Activated naive CD4-positive, alpha-beta T cell (primary cell): ENCODE results near the gene ABHD12.

Source experiments
- DNase-seq, 4 experiments: peaks; one replicate each; lab custom pipeline; 2025; lab: John Stamatoyannopoulos, UW

ABHD12 gene

DNA sequence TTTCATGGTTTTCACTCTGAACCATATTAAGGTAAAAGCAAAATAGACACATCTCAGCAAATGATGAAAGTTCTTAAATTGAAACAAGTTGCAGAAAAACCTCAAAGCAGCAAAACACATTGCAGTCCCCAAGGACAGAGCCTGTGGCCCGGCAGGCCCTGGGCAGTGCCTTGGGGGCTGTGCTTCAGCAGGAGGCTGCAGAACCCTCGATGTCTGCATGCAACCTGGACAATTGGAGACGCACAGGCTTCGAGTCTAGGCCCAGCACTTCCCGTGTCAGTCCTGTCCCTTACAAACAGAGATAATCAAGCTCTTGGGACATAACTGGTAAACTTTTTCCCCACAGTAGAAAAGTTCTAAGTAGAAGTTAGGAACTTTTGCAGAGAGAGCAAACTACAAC, 133.5 kb downstream of the ABHD12 start:
- no peak for DNase-seq

DNA sequence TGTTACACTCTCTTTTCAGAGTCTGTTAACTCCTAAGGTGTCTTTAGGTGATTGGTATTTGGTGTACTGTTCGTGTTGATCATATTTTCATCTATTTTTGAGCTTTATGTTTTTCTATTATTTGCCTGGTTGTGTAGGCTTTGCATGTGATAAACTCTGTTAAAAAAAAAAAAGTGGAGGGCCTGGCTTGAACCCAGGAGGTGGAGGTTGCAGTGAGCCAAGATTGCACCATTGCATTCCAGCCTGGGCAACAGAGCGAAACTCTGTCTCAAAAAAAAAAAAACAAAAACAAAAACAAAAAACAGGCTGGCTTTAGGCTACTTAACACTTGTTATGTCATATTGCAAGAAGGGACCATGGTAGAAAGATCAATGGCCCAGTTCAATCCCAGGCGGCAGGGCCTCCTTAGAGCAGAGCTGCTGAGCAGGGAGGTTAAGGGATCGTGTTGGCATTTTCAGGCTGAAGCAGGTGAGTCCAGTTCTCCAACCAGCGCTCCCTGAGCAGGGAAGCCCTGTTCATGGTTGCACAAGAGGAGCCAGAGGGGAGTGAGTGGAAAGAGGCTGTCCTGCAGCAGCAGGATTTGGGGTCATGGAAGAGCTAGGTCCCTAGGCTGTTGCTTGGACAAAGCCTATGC, 134.3 kb downstream of the ABHD12 start:
- no peak for DNase-seq

DNA sequence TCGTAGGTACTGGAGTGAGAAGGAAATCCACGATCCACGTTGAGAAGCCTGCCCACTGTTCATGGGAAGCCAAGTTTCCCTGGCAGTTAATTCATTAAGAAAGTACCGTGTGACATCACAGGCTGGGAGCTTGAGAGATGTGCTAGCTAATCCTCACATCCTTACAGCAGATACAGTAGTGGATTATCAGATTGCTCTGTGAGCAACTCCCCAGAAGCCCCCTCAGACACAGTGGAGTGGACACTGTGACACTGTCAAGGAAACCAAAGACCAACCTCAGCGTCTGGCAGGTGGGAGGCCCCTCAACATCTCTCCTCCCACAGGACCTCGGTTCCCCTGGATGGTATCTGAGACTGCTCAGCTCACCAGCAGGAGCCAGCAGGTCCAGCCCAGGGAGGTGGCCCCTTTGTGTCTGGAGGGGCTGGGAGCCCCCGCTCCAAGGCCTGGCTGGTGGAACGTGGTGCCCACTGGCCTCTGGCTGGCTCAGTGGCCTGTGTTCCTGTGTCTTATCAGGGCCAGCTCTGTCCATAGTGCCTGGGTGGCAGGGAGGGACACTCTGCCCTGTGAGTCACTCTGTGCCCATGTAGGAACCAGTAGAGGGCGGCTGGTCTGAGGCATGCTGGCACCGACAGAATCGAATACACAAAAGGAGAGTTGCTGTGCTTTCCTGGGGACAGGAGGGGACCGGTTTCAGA, 135.5 kb downstream of the ABHD12 start:
- no peak for DNase-seq

DNA sequence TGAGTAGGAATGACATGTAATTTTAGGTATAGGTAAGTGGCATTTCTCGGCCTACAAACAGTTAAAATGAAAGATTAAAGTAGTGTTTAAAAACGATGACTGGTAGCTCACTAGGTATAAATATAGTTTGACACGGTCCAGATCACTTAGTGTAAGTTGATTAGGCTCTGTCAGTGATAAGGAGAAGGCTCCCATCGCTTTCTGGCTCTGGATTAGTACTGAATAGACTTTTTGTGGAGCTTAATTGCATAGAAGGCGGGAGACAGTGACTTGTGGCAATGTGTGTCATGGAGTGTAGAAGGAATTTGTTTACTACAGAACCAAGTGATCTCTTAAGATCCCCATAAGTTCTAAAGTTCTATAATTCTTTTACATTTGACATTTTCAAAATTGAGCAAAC, 136.1 kb downstream of the ABHD12 start:
- no peak for DNase-seq

DNA sequence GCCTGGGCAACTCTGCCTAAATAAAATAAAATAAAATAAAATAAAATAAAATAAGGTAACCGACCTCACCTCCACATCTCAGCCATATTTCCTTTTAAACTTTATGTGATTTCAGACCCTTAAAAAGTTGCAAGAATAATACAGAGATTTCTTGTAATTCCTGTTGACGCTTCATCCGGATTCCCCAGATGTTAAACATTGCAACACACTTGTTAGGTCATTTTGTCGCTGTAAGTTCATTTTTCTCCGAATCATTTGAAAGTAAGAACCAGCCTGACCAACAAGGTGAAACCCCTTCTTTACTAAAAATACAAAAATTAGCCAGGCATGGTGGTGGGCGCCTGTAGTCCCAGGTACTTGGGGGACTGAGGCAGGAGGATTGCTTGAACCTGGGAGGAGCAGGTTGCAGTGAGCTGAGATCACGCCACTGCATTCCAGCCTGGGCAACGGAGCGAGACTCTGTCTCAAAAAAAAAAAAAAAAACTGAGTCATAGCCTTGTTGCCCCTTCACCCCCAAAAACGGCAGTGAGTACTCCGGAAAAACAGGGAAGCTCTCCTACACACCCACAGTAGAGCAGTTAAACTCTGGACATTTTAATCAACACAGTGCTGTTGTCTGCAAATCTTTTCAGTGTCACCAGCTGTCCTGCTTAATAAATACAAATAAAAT, 136.9 kb downstream of the ABHD12 start:
- no peak for DNase-seq

DNA sequence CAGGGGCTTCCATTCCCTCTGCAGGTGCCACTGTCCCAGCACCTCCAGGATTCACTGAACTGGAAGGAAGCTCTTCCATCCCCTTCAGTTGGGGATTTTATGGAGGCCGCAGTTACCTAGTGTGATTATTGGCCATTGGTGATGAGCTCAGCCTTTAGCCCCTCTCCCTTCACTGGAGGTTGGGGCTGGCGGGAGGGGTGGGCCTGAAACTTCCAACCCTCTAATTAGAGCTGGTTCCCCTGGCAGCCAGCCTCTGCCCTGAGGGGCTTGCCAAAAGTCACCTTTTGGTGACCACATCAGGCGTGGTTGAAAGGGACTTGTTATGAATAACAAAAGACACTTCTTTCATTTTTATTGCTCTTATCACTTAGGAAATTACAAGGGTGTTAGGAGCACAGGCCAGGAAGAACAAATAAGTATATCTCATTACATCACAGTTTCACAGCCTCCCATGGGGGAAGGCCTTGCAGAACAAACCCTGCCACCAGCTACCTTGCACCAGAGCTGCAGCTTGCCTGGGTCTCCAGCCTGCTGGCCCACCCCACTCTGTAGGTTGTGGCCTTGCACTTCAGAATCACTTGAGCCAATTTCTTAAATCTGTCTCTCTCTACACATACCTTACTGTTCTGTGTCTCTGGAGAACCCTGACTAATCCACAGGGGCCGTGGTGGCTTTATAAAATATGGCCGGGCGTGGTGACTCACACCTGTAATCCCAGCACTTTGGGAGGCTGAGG, 137.8 kb downstream of the ABHD12 start:
- no peak for DNase-seq

DNA sequence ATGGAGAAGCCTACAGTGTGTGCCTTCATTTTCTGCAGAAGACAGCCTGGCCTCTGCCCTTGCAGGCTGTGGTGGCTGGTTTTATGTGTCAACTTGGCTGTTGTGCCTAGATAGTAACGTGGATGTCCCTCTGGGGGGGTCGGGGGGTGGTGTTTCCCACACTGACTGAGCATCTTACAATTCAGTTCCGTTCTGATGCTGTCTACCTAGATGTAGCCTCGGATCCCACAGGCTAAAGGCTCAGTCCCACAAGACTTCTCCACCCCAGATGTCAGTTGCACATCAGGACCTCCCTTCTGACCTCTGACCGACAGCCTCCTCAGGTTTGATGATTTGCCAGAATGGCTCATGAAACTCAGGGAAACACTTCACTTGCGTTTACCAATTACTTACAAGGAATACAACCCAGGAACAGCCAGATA, 138.4 kb downstream of the ABHD12 start:
- DNase-seq: no peak

DNA sequence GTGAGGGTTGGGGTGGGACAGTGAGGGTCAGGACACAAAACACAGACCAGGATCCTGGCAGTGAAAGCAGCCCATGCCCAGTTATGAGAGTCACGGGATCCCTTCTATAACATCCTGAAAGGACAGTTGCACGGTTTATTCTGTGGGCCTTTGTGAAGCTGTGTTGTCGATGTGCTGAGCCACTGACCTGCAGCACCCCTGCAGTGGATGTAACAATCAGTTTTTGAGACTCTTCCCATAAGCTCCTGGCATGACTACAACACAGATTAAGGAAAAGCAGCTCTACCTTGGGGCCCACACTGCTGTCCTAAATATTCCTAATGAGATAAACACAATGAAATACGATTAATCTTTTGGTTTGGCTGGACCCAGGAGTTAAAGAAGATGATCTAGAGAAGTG, 139.1 kb downstream of the ABHD12 start:
- no peak for DNase-seq

DNA sequence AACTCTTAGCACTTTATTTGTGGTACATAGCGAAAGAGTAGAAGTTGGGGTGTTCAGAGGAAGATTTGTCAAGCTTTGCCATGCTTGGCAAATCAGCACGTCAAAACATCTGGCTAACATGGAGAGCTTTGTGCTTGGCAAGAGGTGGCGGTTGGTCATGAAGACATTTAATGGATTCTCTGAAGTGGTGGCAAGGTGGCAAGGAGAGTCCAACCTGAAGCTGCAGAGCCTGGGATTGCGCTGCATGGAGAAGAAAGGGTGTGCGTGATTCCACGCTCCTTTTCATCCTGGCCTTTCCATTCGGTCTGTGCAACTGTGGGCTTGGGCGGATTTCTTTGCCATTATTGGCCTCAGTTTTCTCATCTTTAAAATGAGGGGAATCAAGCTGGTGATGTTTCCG, 139.6 kb downstream of the ABHD12 start:
- no peak for DNase-seq

DNA sequence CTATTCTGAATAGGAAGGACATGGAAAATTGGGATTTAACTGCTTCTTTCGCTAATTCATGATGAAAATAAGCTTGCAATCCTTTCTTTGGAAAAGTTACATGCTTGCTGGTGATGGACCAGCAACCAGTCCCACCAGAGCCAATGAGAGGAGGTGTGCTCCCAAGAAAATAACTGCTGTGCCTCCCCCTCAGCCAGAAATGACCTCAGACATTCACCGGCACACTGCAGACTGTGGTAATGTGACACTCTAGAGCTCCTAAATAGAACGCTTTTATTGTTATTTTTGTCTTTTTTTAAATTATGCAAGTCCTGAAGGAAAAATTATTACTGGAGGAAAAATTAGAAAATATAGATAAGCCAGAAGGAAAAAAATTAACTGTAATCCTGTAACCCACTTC, 140.1 kb downstream of the ABHD12 start:
- DNase-seq: no peak
